Osteoblast (primary cell): ENCODE data around the gene IL15. TPM values are rescaled to one million over a fixed set of nuclear protein-coding genes. Genes with fewer than 3 reads are reported as not detected.

Experiments
- DNase-seq: peaks from one replicate; pipeline ENCODE4 v3.0.0; 2011; ENCODE audit warnings: low spot score, mixed read lengths; ENCODE audit not compliant: insufficient read length; ENCODE audit errors: missing footprints
- H2AFZ ChIP-seq: 2 replicates; pipeline ENCODE4 v1.6.0; 2011; ENCODE audit warnings: mild to moderate bottlenecking, low read length
- H3K27ac ChIP-seq: 2 replicates; pipeline ENCODE4 v1.5.1; 2011; ENCODE audit warnings: mild to moderate bottlenecking, low read depth, low read length, moderate library complexity
- H3K27me3 ChIP-seq: 2 replicates; pipeline ENCODE4 v1.6.0; 2012; ENCODE audit warnings: mild to moderate bottlenecking, control low read depth, inconsistent platforms, low read length, moderate library complexity; ENCODE audit not compliant: insufficient read depth
- H3K36me3 ChIP-seq: 2 replicates; pipeline ENCODE4 v1.5.1; 2011; ENCODE audit warnings: mild to moderate bottlenecking, low read length, control low read depth, moderate library complexity; ENCODE audit not compliant: insufficient read depth
- H3K4me1 ChIP-seq: 2 replicates; pipeline ENCODE4 v1.5.1; 2011; ENCODE audit warnings: mild to moderate bottlenecking, low read length, control low read depth, moderate library complexity; ENCODE audit not compliant: insufficient read depth
- H3K4me2 ChIP-seq: 2 replicates; pipeline ENCODE4 v1.6.0; 2011; ENCODE audit warnings: mild to moderate bottlenecking, low read length; ENCODE audit not compliant: insufficient read depth
- H3K4me3 ChIP-seq: fragments of 200-600 bp; sonication (generic); 3 replicates; pipeline ENCODE4 v1.5.1; 2012; ENCODE audit warnings: mild to moderate bottlenecking, low read length, inconsistent platforms; ENCODE audit not compliant: insufficient read depth
- H3K79me2 ChIP-seq: 2 replicates; pipeline ENCODE4 v1.6.0; 2012; ENCODE audit warnings: mild to moderate bottlenecking, low read length, control low read depth, inconsistent platforms; ENCODE audit not compliant: insufficient read depth
- H3K9me3 ChIP-seq: 2 replicates; pipeline ENCODE4 v1.5.1; 2011; ENCODE audit warnings: low read depth, low read length, control low read depth
- H4K20me1 ChIP-seq: 2 replicates; pipeline ENCODE4 v1.6.0; 2012; ENCODE audit warnings: mild to moderate bottlenecking, low read length, control low read depth; ENCODE audit not compliant: insufficient read depth
- CTCF ChIP-seq: IDR thresholded peaks from 2 replicates; pipeline ENCODE4 v1.5.1; 2011; ENCODE audit warnings: mild to moderate bottlenecking, low read depth, low read length, moderate library complexity; ENCODE audit errors: extremely low read depth
- total RNA-seq: library from RNA; depleted of rRNA; stranded (reverse); fragments of >200 nt; gene quantifications from 2 replicates; pipeline ENCODE4 v1.2.3, GENCODE V29; 2012

The IL15 gene
- total RNA-seq, 1 donor = 3.3 TPM

DNA sequence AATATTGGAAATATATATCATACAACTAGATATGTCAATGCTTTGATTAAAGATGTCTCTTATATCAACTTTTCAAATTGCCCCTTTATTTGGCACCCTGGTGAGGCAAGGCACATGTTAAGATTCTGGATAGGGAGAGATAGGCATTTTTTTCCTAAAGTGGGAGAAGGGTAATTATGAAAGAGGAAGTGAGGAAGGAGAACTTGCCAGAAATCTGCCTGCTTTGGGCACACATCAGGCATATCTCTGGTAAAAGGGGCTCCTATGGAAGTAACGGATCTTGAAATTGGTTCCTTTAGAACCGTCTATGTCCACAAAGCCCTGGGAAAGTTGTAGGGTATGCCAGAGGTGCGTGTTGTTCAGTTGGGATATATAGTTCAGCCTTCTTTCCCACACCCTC is 5.7 kb downstream of the IL15 start:
- no peaks in the 10 kb centered on the region for H3K79me2 ChIP-seq
- no peak overlapping the region for H3K27ac ChIP-seq
- no peaks in the 10 kb centered on the region for H3K27me3 ChIP-seq
- H4K20me1 ChIP-seq = no peaks in the 10 kb centered on the region
- no peak overlapping the region for H3K4me3 ChIP-seq
- H3K36me3 ChIP-seq = no peaks in the 10 kb centered on the region
- no peak for DNase-seq
- H2AFZ ChIP-seq = no peak overlapping the region
- H3K4me2 ChIP-seq = no peak overlapping the region
- no peaks in the 10 kb centered on the region for H3K9me3 ChIP-seq
- TF ChIP-seq CTCF = no peak
- H3K4me1 ChIP-seq = peaks cover 45% of the 10 kb centered on the region

DNA sequence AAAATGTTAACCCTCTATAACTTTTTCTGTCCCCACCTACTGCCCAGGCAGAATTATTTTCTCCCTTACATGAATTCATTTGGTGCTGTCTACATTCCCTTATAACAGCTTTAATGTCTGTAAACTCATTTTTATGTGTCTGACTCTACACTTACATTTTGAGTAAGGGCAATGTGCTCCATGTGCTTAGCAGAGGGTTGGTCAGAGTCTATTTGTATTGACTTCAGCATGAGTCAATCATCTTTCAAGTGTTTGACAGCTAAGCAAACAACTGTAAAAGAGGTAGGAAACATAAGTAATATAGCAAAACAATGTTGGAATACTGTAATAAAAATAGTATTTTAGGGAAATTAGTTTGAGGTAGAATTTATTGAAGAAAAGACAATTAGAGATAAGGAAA is 6.3 kb downstream of the IL15 start:
- peak overlapping the region; percentile 72 for H3K27ac ChIP-seq
- no peak overlapping the region for H2AFZ ChIP-seq
- H3K79me2 ChIP-seq = no peaks in the 10 kb centered on the region
- no peak overlapping the region for H3K4me2 ChIP-seq
- H3K9me3 ChIP-seq = no peaks in the 10 kb centered on the region
- no peaks in the 10 kb centered on the region for H3K36me3 ChIP-seq
- H4K20me1 ChIP-seq = no peaks in the 10 kb centered on the region
- no peak for DNase-seq
- H3K27me3 ChIP-seq = no peaks in the 10 kb centered on the region
- H3K4me3 ChIP-seq = no peak overlapping the region
- TF ChIP-seq CTCF = no peak
- peaks cover 49% of the 10 kb centered on the region for H3K4me1 ChIP-seq

DNA sequence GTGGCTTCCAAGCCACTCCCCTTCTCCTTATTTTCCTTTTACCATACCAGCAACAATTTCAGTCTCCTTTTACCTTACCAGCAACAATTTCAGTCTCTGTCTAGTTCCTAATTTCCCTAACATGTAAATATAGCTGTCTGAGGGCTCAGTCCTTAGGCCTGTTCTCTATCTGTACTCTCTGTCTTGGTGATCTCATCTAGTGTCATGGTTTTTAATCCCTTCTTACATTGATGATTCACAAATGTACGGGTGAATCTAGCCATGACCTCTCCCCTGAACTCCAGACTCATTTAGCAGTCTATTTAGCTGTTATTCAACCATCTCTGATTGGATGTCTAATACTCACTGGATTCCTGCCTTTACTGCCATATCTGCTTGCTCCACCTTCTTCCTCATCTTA is 7.2 kb downstream of the IL15 start:
- peak overlapping the region; percentile 29 for H3K4me2 ChIP-seq
- no peaks in the 10 kb centered on the region for H3K36me3 ChIP-seq
- no peak overlapping the region for H3K4me3 ChIP-seq
- H3K27me3 ChIP-seq = no peaks in the 10 kb centered on the region
- peak overlapping the region; percentile 58 for H2AFZ ChIP-seq
- peak; percentile 45 for DNase-seq
- no peaks in the 10 kb centered on the region for H4K20me1 ChIP-seq
- no peaks in the 10 kb centered on the region for H3K9me3 ChIP-seq
- peak overlapping the region; percentile 72 for H3K27ac ChIP-seq
- no peaks in the 10 kb centered on the region for H3K79me2 ChIP-seq
- H3K4me1 ChIP-seq = peaks cover 50% of the 10 kb centered on the region
- TF ChIP-seq CTCF = no peak

DNA sequence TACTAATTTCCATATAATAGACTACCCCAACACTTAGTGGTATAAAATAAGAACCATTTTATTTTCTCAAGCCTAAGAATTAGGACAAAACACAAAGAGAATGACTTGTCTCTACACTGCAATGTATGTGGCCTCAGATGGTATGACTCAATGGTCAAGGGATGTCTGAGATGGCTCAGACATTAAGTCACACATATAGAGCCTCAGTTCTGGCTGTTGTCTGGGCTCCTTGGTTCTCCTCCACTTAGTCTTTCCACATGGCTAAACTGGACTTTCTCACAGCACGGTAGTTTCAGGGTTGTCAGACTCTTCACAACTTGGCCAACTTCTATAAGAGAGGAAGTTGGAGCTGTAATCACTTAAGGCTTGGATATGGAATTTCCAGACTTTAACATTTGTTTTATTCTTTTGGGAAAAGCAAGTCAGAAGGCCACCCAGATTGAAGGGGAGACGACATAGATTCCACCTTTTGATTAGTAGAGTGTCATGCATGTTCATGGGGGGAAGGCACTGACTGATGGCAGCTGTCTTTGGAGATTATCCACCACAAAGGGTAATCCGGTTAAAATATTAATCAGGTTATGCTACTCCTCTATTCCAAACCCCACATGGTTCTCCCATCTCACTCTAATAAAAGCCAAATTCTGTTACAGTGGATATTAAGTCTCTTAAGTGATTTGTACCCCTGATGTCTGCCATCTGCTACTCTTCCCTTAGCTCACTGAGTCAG is 9.4 kb downstream of the IL15 start:
- peak overlapping the region; percentile 20 for H3K4me2 ChIP-seq
- no peaks in the 10 kb centered on the region for H4K20me1 ChIP-seq
- no peaks in the 10 kb centered on the region for H3K27me3 ChIP-seq
- TF ChIP-seq CTCF = no peak
- H3K4me3 ChIP-seq = no peak overlapping the region
- no peaks in the 10 kb centered on the region for H3K9me3 ChIP-seq
- peak overlapping the region; percentile 27 for H2AFZ ChIP-seq
- peaks cover 50% of the 10 kb centered on the region for H3K4me1 ChIP-seq
- H3K36me3 ChIP-seq = no peaks in the 10 kb centered on the region
- no peaks in the 10 kb centered on the region for H3K79me2 ChIP-seq
- H3K27ac ChIP-seq = peak overlapping the region; percentile 72
- DNase-seq = peak; percentile 62
